Fibroblast of skin of left biceps (primary cell): ENCODE data around the gene HIPK4.
"Not testable (repeated sequence)": the region's sequence is repeated elsewhere in the genome, so short reads cannot be mapped to it uniquely, and the experiment has no call there.

Experiments used
- DNase-seq, 2 experiments: peaks; one replicate each; pipeline ENCODE4 v3.0.0-alpha.2; 2013; ENCODE audit warnings: low read depth in 2 of 2

HIPK4 gene

GRCh38 chr19:40337594-40337993 lies 52.4 kb downstream of the HIPK4 start:
- DNase-seq = no peak

- no peak for DNase-seq
Observed at GRCh38 chr19:40337107-40337506, 52.9 kb downstream of the HIPK4 start.

- no peak for DNase-seq
Observed at GRCh38 chr19:40336601-40336900, 53.4 kb downstream of the HIPK4 start.

GRCh38 chr19:40335855-40336600 lies 54.0 kb downstream of the HIPK4 start:
- no peak for DNase-seq

GRCh38 chr19:40335101-40335500 lies 54.9 kb downstream of the HIPK4 start:
- no peak for DNase-seq

GRCh38 chr19:40333083-40333482 lies 56.9 kb downstream of the HIPK4 start:
- not testable (repeated sequence) for DNase-seq

- no peak for DNase-seq
Observed at GRCh38 chr19:40332669-40333068, 57.3 kb downstream of the HIPK4 start.

GRCh38 chr19:40331052-40331451 lies 58.9 kb downstream of the HIPK4 start:
- DNase-seq = no peak
